SK-N-DZ (cell line): ENCODE results near the gene RNU7-1.
A peak's percentile ranks its signal among the peaks of the same experiment; 100 is the strongest.

Source experiments
- DNase-seq: peaks from one replicate; pipeline ENCODE4 v3.0.0-alpha.2; 2015; ENCODE audit warnings: low spot score

RNU7-1 gene

GRCh38 chr12:6917491-6918231, 26.0 kb upstream of the RNU7-1 start:
- no peak for DNase-seq

GRCh38 chr12:6919588-6919987, 24.0 kb upstream of the RNU7-1 start:
- DNase-seq, result no peak

- DNase-seq, result no peak
These were observed 22.1 kb upstream of the RNU7-1 start for GRCh38 chr12:6921539-6921938.

- DNase-seq, result no peak
These were observed 21.3 kb upstream of the RNU7-1 start for GRCh38 chr12:6921996-6922946.

GRCh38 chr12:6923003-6923732, 20.4 kb upstream of the RNU7-1 start:
- DNase-seq, result no peak

GRCh38 chr12:6923851-6924250, 19.8 kb upstream of the RNU7-1 start:
- no peak for DNase-seq

- no peak for DNase-seq
These were observed 18.4 kb upstream of the RNU7-1 start for GRCh38 chr12:6925239-6925539.

- no peak for DNase-seq
These were observed 17.9 kb upstream of the RNU7-1 start for GRCh38 chr12:6925540-6926279.

- peak; percentile 86 for DNase-seq
These were observed 16.1 kb upstream of the RNU7-1 start, which contains the start of gene ATN1 for GRCh38 chr12:6927379-6928021. Gene ATN1 (plus strand): TSS chr12:6927959. CDS start chr12:6934002, 6,043 bp downstream.

- DNase-seq, result no peak
These were observed 15.5 kb upstream of the RNU7-1 start for GRCh38 chr12:6928022-6928702.

GRCh38 chr12:6928703-6929407, 14.8 kb upstream of the RNU7-1 start:
- DNase-seq, result no peak

- no peak for DNase-seq
These were observed 13.9 kb upstream of the RNU7-1 start for GRCh38 chr12:6929466-6930452.

GRCh38 chr12:6932766-6933165, 10.8 kb upstream of the RNU7-1 start:
- no peak for DNase-seq

GRCh38 chr12:6934110-6934509, 9.5 kb upstream of the RNU7-1 start:
- no peak for DNase-seq

- no peak for DNase-seq
These were observed 8.0 kb upstream of the RNU7-1 start for GRCh38 chr12:6935371-6936193.

GRCh38 chr12:6936194-6936635, 7.4 kb upstream of the RNU7-1 start:
- no peak for DNase-seq
